GM23338 (cell line): ENCODE results near the gene MFSD2A. TPM values are rescaled to one million over a fixed set of nuclear protein-coding genes. Genes with fewer than 3 reads are reported as not detected.

ENCODE experiments used
- ATAC-seq: fragments of 200-7000 bp; cut with Tn5 transposase; 3 replicates; pipeline ENCODE4 v1.9.1; 2020
- DNase-seq: peaks from one replicate; pipeline ENCODE4 v3.0.0-alpha.2; 2015; ENCODE audit warnings: low spot score
- H2AFZ ChIP-seq: fragments of 200-600 bp; sonication (generic); 2 replicates; pipeline ENCODE4 v1.8.0; 2016; ENCODE audit warnings: antibody characterized with exemption, mild to moderate bottlenecking, moderate library complexity
- H3F3A ChIP-seq: fragments of 200-600 bp; sonication (generic); replicated peaks from 2 replicates; pipeline ENCODE4 v1.8.0; 2017; ENCODE audit warnings: antibody characterized with exemption, mixed run types, low read depth
- H3K27ac ChIP-seq: fragments of 200-600 bp; sonication (generic); 2 replicates; pipeline ENCODE4 v1.6.1; 2016; ENCODE audit warnings: low read depth
- H3K27me3 ChIP-seq: fragments of 200-600 bp; sonication (generic); 2 replicates; pipeline ENCODE4 v1.8.0; 2016; ENCODE audit warnings: mild to moderate bottlenecking, mixed run types, moderate library complexity; ENCODE audit not compliant: insufficient read depth
- H3K36me3 ChIP-seq: fragments of 200-600 bp; sonication (generic); 2 replicates; pipeline ENCODE4 v1.8.0; 2016; ENCODE audit warnings: mild to moderate bottlenecking; ENCODE audit not compliant: insufficient read depth
- H3K4me1 ChIP-seq: fragments of 200-600 bp; sonication (generic); 2 replicates; pipeline ENCODE4 v1.8.0; 2016; ENCODE audit warnings: mild to moderate bottlenecking, moderate library complexity; ENCODE audit not compliant: insufficient read depth
- H3K4me2 ChIP-seq: fragments of 200-600 bp; sonication (generic); 2 replicates; pipeline ENCODE4 v1.7.1; 2017; ENCODE audit warnings: mixed run types
- H3K4me3 ChIP-seq: fragments of 200-600 bp; sonication (generic); 2 replicates; pipeline ENCODE4 v1.6.1; 2016; ENCODE audit warnings: mixed run types
- H3K79me2 ChIP-seq: fragments of 200-600 bp; sonication (generic); replicated peaks from 2 replicates; pipeline ENCODE4 v1.8.0; 2017; ENCODE audit warnings: mild to moderate bottlenecking; ENCODE audit not compliant: insufficient read depth
- H3K9me2 ChIP-seq: fragments of 200-600 bp; sonication (generic); 2 replicates; pipeline ENCODE4 v1.8.0; 2017; ENCODE audit not compliant: insufficient read depth
- H4K20me1 ChIP-seq: fragments of 200-600 bp; sonication (generic); replicated peaks from 2 replicates; pipeline ENCODE4 v1.8.0; 2017; ENCODE audit warnings: mild to moderate bottlenecking; ENCODE audit not compliant: insufficient read depth
- H3K27ac Mint-ChIP-seq: 2 replicates; pipeline ENCODE4 v1.8.0; 2020; ENCODE audit warnings: inconsistent platforms, mild to moderate bottlenecking, moderate library complexity, mixed read lengths
- H3K27me3 Mint-ChIP-seq: 3 replicates; pipeline ENCODE4 v1.8.0; 2022; ENCODE audit warnings: low read depth, mild to moderate bottlenecking, moderate library complexity, mixed read lengths, inconsistent platforms; ENCODE audit not compliant: insufficient read depth, poor library complexity
- H3K36me3 Mint-ChIP-seq: 3 replicates; pipeline ENCODE4 v1.8.0; 2021; ENCODE audit warnings: low read depth, mild to moderate bottlenecking, inconsistent platforms, moderate library complexity, mixed read lengths
- H3K4me1 Mint-ChIP-seq: 3 replicates; pipeline ENCODE4 v1.8.0; 2020; ENCODE audit warnings: mild to moderate bottlenecking, inconsistent platforms, mixed read lengths
- H3K4me3 Mint-ChIP-seq: 3 replicates; pipeline ENCODE4 v1.8.0; 2021; ENCODE audit warnings: moderate library complexity, mild to moderate bottlenecking, inconsistent platforms, mixed read lengths
- H3K9me3 Mint-ChIP-seq: 3 replicates; pipeline ENCODE4 v1.8.0; 2020; ENCODE audit warnings: moderate library complexity, mild to moderate bottlenecking, inconsistent platforms, mixed read lengths
- CREB1 ChIP-seq: fragments of 250-450 bp; sonication (Bioruptor Pico); IDR thresholded peaks from 2 replicates; pipeline ENCODE4 v1.5.0; 2020; ENCODE audit warnings: low read depth, mild to moderate bottlenecking, moderate library complexity
- CTCF ChIP-seq, 2 experiments: fragments of 200-600 bp in 1 of 2; sonication (generic) in 1 of 2; conservative IDR thresholded peaks; 2 replicates each; pipeline versions ENCODE4 v1.5.1 to v1.6.1; 2016 to 2017; ENCODE audit warnings: antibody characterized with exemption in 2 of 2, low read depth in 2 of 2, mild to moderate bottlenecking in 2 of 2, moderate library complexity in 1 of 2
- EZH2 ChIP-seq: fragments of 200-600 bp; sonication (generic); IDR thresholded peaks from one replicate; pipeline ENCODE4 v1.8.0; 2017; ENCODE audit warnings: antibody characterized with exemption, mild to moderate bottlenecking, low read depth; ENCODE audit not compliant: unreplicated experiment
- EZH2phosphoT487 ChIP-seq: fragments of 200-600 bp; sonication (generic); IDR thresholded peaks from one replicate; pipeline ENCODE4 v1.8.1; 2018; ENCODE audit warnings: antibody characterized with exemption; ENCODE audit not compliant: unreplicated experiment
- JUNB ChIP-seq: IDR thresholded peaks from one replicate; pipeline ENCODE4 v1.6.1; 2016; ENCODE audit warnings: antibody characterized with exemption; ENCODE audit not compliant: unreplicated experiment
- NANOG ChIP-seq: IDR thresholded peaks from 2 replicates; pipeline ENCODE4 v1.6.1; 2016; ENCODE audit warnings: antibody characterized with exemption, borderline replicate concordance
- POLR2AphosphoS5 ChIP-seq: IDR thresholded peaks from 2 replicates; pipeline ENCODE4 v1.6.1; 2016; ENCODE audit warnings: antibody characterized with exemption, low read depth
- STAT1 ChIP-seq: IDR thresholded peaks from one replicate; pipeline ENCODE4 v1.6.1; 2016; ENCODE audit warnings: antibody characterized with exemption; ENCODE audit not compliant: unreplicated experiment
- ZNF114 ChIP-seq: fragments of 250-450 bp; sonication (Bioruptor Pico); IDR thresholded peaks from 2 replicates; pipeline ENCODE4 v1.5.0; 2020; ENCODE audit warnings: mild to moderate bottlenecking, moderate library complexity
- ZNF331 ChIP-seq: fragments of 250-450 bp; sonication (Bioruptor Pico); IDR thresholded peaks from 2 replicates; pipeline ENCODE4 v1.5.0; 2020; ENCODE audit warnings: low read depth, mild to moderate bottlenecking, moderate library complexity
- polyA plus RNA-seq: library from polyadenylated mRNA; unstranded; fragments of >200 nt; fragmentation: Nextera tagmentation; extraction: Ambion mirVana; gene quantifications from 2 replicates; pipeline ENCODE4 v1.2.1, GENCODE V29; 2016
- total RNA-seq: library from RNA; depleted of rRNA; stranded (reverse); fragments of >200 nt; shearing (Covaris generic); gene quantifications from 2 replicates; pipeline ENCODE4 v1.2.3, GENCODE V29; 2014
- TF ChIP-seq, protein P1 (sequence below): fragments of 250-450 bp; sonication (Bioruptor Pico); IDR thresholded peaks from 2 replicates; pipeline ENCODE4 v1.5.0; 2020; ENCODE audit warnings: mild to moderate bottlenecking, moderate library complexity
- TF ChIP-seq, protein P2 (sequence below): IDR thresholded peaks from one replicate; pipeline ENCODE4 v1.6.1; 2018; ENCODE audit warnings: antibody characterized with exemption; ENCODE audit not compliant: unreplicated experiment
- TF ChIP-seq, protein P3 (sequence below): IDR thresholded peaks from 2 replicates; pipeline ENCODE4 v1.6.1; 2016; ENCODE audit warnings: antibody characterized with exemption

Gene MFSD2A
- total and polyA plus RNA-seq, 2 experiments from 2014 or later, result 16.1 to 23.9 TPM

- no peaks in the 10 kb centered on the region for H3F3A ChIP-seq
- TF ChIP-seq EZH2phosphoT487 (no peak), EZH2 (no peak), STAT1 (no peak), POLR2AphosphoS5 (no peak), CTCF (conservative IDR thresholded peaks at IDR 0.05; ENCODE audit: low read depth in 2 of 2) (no peak), ZNF331 (CRISPR knock-in tag) (no peak), ZNF114 (CRISPR knock-in tag) (no peak), NANOG (no peak), JUNB (no peak), CREB1 (CRISPR knock-in tag) (no peak)
- TF ChIP-seq, protein P1, sequence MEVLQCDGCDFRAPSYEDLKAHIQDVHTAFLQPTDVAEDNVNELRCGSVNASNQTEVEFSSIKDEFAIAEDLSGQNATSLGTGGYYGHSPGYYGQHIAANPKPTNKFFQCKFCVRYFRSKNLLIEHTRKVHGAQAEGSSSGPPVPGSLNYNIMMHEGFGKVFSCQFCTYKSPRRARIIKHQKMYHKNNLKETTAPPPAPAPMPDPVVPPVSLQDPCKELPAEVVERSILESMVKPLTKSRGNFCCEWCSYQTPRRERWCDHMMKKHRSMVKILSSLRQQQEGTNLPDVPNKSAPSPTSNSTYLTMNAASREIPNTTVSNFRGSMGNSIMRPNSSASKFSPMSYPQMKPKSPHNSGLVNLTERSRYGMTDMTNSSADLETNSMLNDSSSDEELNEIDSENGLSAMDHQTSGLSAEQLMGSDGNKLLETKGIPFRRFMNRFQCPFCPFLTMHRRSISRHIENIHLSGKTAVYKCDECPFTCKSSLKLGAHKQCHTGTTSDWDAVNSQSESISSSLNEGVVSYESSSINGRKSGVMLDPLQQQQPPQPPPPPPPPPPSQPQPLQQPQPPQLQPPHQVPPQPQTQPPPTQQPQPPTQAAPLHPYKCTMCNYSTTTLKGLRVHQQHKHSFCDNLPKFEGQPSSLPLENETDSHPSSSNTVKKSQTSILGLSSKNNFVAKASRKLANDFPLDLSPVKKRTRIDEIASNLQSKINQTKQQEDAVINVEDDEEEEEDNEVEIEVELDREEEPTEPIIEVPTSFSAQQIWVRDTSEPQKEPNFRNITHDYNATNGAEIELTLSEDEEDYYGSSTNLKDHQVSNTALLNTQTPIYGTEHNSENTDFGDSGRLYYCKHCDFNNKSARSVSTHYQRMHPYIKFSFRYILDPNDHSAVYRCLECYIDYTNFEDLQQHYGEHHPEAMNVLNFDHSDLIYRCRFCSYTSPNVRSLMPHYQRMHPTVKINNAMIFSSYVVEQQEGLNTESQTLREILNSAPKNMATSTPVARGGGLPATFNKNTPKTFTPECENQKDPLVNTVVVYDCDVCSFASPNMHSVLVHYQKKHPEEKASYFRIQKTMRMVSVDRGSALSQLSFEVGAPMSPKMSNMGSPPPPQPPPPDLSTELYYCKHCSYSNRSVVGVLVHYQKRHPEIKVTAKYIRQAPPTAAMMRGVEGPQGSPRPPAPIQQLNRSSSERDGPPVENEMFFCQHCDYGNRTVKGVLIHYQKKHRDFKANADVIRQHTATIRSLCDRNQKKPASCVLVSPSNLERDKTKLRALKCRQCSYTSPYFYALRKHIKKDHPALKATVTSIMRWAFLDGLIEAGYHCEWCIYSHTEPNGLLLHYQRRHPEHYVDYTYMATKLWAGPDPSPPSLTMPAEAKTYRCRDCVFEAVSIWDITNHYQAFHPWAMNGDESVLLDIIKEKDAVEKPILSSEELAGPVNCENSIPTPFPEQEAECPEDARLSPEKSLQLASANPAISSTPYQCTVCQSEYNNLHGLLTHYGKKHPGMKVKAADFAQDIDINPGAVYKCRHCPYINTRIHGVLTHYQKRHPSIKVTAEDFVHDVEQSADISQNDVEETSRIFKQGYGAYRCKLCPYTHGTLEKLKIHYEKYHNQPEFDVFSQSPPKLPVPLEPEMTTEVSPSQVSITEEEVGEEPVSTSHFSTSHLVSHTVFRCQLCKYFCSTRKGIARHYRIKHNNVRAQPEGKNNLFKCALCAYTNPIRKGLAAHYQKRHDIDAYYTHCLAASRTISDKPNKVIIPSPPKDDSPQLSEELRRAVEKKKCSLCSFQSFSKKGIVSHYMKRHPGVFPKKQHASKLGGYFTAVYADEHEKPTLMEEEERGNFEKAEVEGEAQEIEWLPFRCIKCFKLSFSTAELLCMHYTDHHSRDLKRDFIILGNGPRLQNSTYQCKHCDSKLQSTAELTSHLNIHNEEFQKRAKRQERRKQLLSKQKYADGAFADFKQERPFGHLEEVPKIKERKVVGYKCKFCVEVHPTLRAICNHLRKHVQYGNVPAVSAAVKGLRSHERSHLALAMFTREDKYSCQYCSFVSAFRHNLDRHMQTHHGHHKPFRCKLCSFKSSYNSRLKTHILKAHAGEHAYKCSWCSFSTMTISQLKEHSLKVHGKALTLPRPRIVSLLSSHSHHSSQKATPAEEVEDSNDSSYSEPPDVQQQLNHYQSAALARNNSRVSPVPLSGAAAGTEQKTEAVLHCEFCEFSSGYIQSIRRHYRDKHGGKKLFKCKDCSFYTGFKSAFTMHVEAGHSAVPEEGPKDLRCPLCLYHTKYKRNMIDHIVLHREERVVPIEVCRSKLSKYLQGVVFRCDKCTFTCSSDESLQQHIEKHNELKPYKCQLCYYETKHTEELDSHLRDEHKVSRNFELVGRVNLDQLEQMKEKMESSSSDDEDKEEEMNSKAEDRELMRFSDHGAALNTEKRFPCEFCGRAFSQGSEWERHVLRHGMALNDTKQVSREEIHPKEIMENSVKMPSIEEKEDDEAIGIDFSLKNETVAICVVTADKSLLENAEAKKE (CRISPR knock-in tag), result no peak
- TF ChIP-seq, protein P2, sequence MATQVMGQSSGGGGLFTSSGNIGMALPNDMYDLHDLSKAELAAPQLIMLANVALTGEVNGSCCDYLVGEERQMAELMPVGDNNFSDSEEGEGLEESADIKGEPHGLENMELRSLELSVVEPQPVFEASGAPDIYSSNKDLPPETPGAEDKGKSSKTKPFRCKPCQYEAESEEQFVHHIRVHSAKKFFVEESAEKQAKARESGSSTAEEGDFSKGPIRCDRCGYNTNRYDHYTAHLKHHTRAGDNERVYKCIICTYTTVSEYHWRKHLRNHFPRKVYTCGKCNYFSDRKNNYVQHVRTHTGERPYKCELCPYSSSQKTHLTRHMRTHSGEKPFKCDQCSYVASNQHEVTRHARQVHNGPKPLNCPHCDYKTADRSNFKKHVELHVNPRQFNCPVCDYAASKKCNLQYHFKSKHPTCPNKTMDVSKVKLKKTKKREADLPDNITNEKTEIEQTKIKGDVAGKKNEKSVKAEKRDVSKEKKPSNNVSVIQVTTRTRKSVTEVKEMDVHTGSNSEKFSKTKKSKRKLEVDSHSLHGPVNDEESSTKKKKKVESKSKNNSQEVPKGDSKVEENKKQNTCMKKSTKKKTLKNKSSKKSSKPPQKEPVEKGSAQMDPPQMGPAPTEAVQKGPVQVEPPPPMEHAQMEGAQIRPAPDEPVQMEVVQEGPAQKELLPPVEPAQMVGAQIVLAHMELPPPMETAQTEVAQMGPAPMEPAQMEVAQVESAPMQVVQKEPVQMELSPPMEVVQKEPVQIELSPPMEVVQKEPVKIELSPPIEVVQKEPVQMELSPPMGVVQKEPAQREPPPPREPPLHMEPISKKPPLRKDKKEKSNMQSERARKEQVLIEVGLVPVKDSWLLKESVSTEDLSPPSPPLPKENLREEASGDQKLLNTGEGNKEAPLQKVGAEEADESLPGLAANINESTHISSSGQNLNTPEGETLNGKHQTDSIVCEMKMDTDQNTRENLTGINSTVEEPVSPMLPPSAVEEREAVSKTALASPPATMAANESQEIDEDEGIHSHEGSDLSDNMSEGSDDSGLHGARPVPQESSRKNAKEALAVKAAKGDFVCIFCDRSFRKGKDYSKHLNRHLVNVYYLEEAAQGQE, result no peak
- TF ChIP-seq, protein P3, sequence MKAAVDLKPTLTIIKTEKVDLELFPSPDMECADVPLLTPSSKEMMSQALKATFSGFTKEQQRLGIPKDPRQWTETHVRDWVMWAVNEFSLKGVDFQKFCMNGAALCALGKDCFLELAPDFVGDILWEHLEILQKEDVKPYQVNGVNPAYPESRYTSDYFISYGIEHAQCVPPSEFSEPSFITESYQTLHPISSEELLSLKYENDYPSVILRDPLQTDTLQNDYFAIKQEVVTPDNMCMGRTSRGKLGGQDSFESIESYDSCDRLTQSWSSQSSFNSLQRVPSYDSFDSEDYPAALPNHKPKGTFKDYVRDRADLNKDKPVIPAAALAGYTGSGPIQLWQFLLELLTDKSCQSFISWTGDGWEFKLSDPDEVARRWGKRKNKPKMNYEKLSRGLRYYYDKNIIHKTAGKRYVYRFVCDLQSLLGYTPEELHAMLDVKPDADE, result no peak
- no peaks in the 10 kb centered on the region for H3K9me2 ChIP-seq
- H3K36me3 ChIP-seq, result no peaks in the 10 kb centered on the region
- H3K4me2 ChIP-seq, result no peak overlapping the region
- no peaks in the 10 kb centered on the region for H3K36me3 Mint-ChIP-seq
- ATAC-seq, result no peak
- H3K79me2 ChIP-seq, result no peaks in the 10 kb centered on the region
- H2AFZ ChIP-seq, result peak overlapping the region; percentile 80; the same call in 1 of the 2 replicates
- H4K20me1 ChIP-seq, result no peaks in the 10 kb centered on the region
- H3K4me3 ChIP-seq, result no peak overlapping the region
- H3K27ac ChIP-seq, result no peak overlapping the region; the same call in 1 of the 2 replicates
- no peaks in the 10 kb centered on the region for H3K4me1 Mint-ChIP-seq
- H3K27me3 ChIP-seq, result no peaks in the 10 kb centered on the region
- DNase-seq, result no peak
- no peaks in the 10 kb centered on the region for H3K4me1 ChIP-seq
- peaks cover 10% of the 10 kb centered on the region for H3K9me3 Mint-ChIP-seq
- H3K27me3 Mint-ChIP-seq, result peaks cover 2% of the 10 kb centered on the region
- no peak overlapping the region for H3K27ac Mint-ChIP-seq
- H3K4me3 Mint-ChIP-seq, result no peak overlapping the region
These were observed 60.1 kb downstream of the MFSD2A start for GRCh38 chr1:40014812-40015594.
